HG02943 (cell line): ENCODE results near the gene CFTR.
A peak's percentile ranks its signal among the peaks of the same experiment; 100 is the strongest.
"Not testable (repeated sequence)": the region's sequence is repeated elsewhere in the genome, so short reads cannot be mapped to it uniquely, and the experiment has no call there.

Experiments used
- ATAC-seq: cut with Tn5 transposase; IDR thresholded peaks from one replicate; pipeline ENCODE4 v1.9.1; 2021; ENCODE audit warnings: mild to moderate bottlenecking, low read depth, moderate library complexity; ENCODE audit not compliant: unreplicated experiment

The CFTR gene

DNA sequence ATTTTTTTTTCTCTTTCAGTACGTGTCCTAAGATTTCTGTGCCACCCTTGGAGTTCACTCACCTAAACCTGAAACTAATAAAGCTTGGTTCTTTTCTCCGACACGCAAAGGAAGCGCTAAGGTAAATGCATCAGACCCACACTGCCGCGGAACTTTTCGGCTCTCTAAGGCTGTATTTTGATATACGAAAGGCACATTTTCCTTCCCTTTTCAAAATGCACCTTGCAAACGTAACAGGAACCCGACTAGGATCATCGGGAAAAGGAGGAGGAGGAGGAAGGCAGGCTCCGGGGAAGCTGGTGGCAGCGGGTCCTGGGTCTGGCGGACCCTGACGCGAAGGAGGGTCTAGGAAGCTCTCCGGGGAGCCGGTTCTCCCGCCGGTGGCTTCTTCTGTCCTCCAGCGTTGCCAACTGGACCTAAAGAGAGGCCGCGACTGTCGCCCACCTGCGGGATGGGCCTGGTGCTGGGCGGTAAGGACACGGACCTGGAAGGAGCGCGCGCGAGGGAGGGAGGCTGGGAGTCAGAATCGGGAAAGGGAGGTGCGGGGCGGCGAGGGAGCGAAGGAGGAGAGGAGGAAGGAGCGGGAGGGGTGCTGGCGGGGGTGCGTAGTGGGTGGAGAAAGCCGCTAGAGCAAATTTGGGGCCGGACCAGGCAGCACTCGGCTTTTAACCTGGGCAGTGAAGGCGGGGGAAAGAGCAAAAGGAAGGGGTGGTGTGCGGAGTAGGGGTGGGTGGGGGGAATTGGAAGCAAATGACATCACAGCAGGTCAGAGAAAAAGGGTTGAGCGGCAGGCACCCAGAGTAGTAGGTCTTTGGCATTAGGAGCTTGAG, at the start of gene CFTR:
CFTR (plus strand) TSS at position 801 of the 830 bp plus-strand sequence. CDS start 70 bp downstream, outside the sequence.
- no peak for ATAC-seq

DNA sequence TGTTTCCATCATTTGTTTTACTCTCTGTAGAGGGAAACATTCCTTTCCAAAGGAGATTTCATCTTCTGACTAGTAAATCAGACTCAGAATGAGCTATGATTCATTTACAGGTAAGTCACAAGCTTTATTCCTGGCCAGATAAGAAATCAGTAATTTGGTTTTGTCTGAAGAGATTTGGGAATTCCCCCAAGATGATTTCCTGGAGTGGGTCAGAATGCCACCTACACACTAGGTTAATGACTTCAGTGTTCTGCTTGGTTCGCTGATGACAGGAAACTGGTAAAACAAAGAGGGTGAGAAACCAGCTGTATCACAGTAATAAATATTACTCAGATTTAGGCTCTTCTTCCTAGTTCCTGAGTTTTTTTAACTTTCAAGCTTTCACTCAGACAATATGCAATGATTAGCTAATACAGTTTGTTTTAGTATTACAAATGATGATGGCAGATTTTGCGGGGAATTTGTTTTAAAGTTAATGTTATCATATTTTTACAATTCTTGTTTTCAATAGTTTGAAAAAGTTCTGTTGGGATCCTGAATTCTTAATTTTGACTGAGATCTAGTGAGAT, 44.3 kb upstream of the CFTR start:
- ATAC-seq: peak; percentile 85

DNA sequence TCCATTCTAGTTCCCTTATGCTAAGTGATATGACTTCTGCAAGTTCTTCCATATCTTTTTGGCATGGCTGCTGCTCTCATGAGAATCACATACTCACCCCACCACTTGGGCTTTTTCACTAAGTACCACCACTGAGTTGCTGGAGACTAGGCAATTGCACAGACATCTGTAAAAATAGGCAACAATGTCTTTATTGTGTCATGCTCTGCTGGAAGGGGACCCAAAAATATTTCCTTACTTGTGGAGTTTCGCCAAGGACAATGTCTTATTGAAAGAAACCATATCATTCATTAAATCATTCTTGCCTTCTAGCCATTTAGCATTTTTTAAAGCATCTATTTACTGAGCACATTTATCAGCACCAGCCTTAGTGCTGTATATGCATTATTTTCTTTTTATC, 35.2 kb upstream of the CFTR start:
- no peak for ATAC-seq

DNA sequence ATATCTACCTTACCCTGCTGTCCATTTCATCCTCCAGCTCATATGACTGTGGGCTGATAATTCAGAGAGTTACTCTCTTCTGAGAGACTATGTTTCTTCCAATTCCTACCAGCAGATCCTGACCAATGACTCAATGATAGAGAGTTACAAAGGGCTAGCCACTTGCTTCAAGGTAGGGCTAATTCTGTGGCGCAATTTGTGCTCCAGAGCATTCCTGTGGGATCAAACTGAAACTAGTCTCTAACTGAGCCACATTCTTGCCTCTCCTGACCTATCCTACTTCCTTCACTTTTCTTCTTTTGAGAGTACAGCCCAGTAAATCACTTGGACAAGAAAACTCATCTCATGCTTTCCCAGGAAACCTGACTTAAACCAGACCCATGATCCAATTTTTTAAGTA, 34.6 kb upstream of the CFTR start:
- no peak for ATAC-seq

DNA sequence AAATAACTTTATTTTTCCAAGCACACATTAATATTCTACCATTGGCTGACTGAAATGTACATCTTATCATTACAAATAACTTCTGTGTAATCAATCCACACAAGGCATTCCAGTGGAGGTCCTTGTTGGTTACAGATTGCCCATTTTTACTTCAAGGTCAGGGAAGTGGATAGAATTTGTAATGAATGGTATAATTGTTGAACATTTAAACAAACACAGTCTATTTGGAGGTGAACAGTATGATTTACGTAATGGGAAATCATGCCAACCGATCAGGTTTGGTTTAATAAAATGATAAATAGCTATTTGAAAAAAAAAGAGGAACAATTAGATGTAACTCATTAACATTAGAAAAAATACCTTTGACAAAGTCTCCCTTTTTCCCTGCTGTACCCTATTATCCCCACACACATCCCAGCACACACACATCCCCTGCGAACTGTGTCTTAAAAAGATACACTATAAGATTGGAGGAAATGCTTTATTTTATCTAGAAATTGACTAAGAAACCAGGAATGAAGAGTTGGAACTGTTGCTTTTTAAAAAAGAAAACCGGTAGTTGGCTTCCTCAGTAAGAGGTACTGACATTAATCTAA, 33.5 kb upstream of the CFTR start:
- no peak for ATAC-seq

DNA sequence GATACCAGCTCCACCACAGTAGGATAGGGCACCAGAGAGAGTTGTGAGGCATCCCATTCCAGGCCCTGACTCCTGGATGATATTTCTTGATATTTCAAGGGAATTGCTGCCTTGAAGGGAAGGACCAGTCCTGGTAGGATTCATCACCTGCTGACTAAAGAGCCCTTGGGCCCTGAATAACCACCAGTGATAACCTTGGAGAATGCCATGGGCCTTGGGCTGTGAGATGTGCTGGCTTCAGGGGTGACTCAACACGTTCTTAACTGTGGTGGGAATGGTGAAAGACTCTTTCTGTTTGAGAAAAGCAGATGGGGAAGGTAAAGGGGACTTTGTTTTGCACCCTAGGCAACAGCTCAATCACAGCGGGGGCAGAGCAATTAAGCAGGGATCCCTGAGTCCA, 31.2 kb upstream of the CFTR start:
- ATAC-seq: no peak

DNA sequence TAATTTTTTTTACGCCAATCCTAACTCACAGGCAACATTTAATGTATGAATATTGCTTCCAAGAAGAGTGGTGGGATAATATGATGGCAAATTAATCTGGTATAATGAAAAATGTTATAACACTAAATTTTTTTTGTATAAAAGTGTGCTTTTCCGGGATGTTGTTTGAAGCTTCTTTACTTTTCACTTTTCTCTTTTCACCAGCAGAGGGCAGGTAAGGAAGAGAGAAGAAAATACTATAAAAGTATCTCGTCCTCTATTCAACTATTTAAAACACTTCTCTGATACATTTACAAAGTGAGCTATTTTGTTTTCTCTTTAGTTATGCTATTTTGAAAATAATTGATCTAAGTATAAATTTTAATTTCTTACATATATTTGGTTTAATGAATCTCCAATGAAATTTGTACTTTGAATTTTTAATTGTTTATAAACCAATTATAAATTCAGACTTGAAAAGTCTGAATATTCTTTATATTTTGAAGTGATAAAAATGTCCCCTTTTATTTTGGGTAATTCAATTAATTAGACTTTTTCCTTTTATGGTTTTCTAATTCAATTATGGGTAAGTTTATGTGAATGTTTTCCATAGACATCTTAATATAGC, 20.7 kb upstream of the CFTR start:
- no peak for ATAC-seq

DNA sequence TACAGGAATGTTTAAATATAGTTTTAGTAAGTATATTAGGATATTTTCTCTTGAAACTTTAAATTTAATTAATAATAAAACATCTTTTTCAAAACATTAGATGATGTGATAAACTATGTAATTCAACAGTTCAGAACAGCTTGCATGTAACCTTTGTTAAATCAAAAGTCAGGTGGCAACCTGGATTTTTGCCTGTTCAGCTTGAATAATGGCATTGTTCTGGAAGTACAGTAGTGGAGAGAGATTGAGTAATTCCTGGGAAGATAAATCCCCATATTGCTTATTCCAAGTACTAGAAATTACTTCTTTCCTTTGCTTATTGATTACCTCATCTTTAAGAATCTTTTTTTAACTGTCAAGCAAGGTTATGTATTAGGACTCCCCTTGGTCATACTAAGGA, 20.1 kb upstream of the CFTR start:
- ATAC-seq: no peak

DNA sequence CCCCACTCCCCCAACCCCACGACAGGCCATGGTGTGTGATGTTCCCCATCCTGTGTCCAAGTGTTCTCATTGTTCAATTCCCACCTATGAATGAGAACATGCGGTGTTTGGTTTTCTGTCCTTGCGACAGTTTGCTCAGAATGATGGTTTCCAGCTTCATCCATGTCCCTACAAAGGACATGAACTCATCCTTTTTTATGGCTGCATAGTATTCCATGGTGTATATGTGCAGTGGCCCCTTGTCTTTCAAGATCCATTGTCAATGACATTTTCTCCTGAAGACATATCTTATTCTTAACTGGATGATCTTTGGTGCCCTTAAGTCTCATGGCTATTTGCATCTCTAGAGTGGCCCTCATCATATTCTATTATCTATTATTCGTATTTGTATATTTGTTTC, 19.0 kb upstream of the CFTR start:
- ATAC-seq: not testable (repeated sequence)

DNA sequence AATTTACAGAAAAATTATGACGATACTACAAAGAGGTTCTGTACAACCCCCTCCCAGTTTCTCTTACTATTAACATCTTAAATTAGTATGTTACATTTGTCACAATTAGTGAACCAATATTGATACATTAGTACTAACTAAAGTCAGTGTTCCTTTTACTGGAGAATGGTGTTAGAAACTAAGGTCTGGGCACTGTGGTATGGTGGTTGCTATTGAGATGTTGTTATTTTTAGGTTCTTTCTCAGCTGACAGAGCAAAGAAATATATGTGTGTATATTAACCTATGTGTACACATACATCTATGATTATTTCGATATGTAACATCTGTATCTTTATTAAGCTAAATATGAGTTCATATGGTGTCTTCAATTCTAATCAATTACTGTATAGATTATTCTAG, 11.7 kb upstream of the CFTR start:
- ATAC-seq: no peak

DNA sequence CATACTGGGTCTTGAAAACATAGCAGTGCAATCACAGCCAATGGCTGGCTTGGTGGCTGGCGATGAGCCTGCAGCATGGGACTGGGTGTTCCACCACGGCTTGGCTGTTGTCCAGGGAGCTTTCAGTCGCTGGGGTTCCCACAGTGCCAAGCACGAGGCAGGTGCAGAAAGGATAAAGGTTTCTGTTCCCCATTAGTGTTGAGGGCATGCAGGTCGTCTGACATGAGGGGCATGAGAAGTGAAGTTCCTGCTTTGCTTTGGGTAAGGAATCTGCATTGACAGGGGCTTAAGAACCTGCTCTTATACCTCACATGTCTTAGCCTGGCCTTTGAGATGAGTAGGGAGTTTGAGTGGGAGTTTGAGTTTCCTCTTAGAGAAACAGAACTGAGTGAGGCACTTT, 9.0 kb upstream of the CFTR start:
- ATAC-seq: no peak

DNA sequence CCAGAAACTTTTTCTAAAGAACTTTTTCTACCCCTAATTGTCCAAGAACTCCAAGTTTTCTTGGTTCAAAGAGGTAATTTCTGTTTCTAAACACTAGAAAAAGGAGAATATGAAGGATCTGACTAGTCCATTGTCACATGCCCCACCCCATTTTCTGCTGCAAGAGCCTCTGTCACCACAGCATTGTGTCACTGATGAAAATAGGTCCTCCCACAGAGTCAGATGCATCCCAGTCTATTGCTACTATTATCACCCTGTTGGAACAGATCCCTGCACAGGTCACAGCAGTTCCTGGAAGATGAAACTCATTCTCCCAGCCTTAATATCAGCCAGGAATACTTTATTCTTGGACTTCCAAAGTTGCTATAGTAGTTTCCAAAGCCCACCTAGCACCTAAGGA, 7.5 kb upstream of the CFTR start:
- ATAC-seq: no peak

DNA sequence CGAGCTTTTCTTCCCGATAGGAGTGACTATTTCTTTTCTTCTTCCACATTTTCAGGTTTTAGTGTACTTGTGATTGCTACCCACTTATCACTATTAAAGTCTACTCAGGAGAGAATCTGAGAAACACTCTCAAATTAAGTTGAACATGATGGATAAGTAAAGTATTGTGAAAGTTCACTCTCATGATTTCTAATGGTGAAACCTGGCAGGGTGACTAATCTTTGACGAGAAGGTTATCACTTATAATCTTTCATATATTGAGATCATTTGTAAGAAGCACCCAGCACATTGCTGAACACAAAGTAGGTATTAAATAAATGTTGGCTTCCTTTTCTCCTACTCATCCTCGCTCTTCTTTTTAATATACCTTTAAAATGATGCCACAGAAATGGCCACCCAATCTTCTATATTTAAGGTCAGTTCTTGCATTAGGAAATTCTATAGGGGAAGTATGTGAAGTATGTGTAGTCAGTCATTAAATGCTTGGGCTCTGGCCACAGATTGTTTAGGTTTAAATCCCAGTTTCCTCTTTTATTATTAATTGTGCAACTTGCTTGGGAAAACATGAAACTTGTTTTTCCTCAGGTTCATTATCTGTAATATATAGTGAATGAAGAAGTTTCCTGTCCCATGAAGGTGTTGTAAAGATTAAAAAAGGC, 3.1 kb upstream of the CFTR start:
- no peak for ATAC-seq

DNA sequence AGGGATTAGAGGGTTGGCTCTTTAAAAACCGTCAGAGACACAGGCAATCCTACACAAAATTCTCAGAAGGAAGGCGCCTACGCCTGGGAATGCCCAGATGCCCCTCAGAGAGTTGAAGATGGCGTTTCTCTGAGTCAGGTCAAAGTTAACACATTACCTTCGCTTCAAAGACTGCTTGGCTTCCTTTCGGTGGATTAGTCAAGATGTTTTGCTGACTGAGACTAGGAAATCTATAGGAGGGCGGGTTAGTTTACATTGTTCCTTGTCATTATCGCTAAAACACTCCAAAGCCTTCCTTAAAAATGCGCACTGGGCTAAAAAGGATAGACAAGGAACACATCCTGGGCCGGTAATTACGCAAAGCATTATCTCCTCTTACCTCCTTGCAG, 995 bp upstream of the CFTR start:
- no peak for ATAC-seq

DNA sequence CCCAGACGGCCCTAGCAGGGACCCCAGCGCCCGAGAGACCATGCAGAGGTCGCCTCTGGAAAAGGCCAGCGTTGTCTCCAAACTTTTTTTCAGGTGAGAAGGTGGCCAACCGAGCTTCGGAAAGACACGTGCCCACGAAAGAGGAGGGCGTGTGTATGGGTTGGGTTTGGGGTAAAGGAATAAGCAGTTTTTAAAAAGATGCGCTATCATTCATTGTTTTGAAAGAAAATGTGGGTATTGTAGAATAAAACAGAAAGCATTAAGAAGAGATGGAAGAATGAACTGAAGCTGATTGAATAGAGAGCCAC, 184 bp downstream of the CFTR start:
- no peak for ATAC-seq

DNA sequence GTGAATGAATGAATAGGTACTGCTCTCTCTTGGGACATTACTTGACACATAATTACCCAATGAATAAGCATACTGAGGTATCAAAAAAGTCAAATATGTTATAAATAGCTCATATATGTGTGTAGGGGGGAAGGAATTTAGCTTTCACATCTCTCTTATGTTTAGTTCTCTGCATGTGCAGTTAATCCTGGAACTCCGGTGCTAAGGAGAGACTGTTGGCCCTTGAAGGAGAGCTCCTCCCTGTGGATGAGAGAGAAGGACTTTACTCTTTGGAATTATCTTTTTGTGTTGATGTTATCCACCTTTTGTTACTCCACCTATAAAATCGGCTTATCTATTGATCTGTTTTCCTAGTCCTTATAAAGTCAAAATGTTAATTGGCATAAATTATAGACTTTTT, 1.2 kb downstream of the CFTR start:
- no peak for ATAC-seq

DNA sequence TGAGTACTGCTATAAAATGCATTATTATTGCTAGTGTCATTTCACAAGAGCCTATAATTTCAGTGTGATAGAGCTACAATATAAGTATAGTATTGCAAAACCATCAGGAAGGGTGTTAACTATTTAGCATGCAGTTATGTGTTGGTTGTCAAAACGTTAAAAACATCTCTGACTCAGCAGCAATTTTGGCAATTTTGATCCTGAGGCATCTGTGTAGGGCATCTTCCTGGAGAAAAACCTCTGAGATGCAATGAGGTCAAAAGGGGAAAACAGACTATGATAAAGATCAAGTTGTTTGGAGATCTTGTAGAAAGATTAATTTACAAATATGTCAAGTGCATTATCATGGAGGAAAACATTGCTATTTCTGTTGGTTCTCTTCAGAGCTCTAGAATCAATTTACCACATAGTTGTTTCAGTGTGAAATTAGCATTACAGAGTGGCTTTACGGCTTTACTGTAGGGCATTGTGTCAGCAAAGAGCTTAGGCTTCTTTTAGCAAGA, 5.3 kb downstream of the CFTR start:
- no peak for ATAC-seq

DNA sequence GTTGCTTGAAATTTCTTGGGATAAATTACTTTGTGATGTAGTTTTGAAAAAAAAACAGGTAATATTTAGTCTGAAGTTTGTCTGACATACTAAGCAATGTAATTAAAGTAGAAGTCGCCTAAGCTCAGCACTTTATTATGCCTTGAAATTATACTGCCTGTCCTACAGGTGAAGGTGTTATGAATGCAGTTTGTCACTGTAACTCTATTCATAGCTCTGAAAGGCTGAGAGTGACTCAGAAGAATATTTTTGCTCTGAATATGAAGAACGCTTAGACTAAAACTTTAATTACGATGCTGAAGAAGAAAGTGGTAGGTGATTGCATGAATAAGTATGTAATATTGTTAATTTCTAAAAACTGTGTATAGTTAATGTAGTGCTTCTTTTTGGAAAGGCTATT, 9.2 kb downstream of the CFTR start:
- no peak for ATAC-seq

DNA sequence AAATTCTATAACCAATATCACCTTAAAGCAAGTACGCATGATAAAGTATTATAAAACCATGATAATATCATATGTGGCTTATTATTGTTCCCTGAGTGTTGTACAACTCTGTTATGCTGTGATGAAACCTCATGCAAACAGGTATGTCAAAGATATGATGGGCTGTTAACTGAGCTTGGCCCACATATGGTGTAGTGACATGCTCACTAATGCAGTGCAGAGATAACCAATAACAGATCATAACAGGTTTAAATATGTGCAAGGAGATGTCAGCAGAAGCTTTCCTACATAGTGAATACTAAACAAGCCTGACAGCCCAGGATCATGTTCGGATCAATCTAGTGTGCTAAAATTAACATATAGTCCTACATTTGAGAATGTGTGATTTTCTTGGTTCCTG, 9.6 kb downstream of the CFTR start:
- no peak for ATAC-seq

DNA sequence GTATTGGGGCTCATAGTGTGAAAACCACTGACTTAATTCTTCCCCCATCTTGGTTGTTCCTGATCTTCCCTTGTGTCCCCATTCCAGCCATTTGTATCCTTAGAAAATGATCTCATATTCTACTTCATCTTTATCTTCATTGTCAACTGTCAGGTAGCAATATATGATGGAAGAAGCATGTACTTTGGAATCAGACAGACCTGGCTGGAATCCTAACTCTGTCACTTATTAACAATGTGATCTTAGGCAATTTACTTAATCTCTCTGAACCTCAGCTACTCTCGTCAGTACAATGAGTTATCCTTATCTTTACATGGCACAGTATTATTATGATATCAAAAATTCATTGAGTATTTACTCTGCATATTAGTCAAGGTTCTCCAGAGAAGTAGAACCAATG, 10.1 kb downstream of the CFTR start:
- ATAC-seq: no peak

DNA sequence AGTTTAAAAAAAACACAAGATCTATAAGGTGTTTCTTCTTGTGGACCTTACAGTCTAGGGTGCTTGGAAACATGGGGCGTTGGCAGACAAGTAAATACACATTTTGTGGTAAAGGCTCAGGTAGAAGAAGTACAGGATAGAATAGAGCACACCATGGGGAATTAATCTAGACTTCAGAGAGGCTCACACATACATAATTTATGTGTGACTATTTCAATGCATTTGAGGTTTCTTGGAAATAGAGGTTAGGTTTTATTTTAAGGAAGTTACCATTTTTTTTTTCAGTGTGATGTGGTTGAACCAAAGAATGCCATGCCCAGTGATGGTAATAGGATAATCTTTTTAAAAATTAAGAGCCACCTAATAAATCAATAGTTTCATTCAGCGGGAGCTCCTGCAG, 12.8 kb downstream of the CFTR start:
- no peak for ATAC-seq
